HepG2 (cell line): Measurements from ENCODE around the gene CD80. TPM values are rescaled to one million over a fixed set of nuclear protein-coding genes. Genes with fewer than 3 reads are reported as not detected.

ENCODE experiments used
- IRX3 ChIP-seq: sonication (generic); formaldehyde crosslinking; IDR thresholded peaks from 2 replicates; pipeline ENCODE4 v1.8.1; 2023; ENCODE audit warnings: mild to moderate bottlenecking, low read depth, missing genetic modification reagents, borderline replicate concordance
- polyA plus RNA-seq, 8 experiments: library from polyadenylated mRNA; depleted of rRNA in 3 of 8; stranded (reverse) in 7 of 8; unstranded in 1 of 8; fragments of >200 nt; fragmentation: Illumina TruSeq in 4 of 8; extraction: Trizol in 4 of 8; gene quantifications; 2 replicates each; pipeline versions ENCODE4 v1.2.1 to v1.2.3, GENCODE V29; 2011 to 2016; ENCODE audit warnings: low read depth in 4 of 8, missing spikeins in 1 of 8, mixed read lengths in 1 of 8; ENCODE audit not compliant: insufficient read depth in 1 of 8
- total RNA-seq, 5 experiments: library from RNA; depleted of rRNA; stranded (reverse); fragments of >200 nt; fragmentation: Illumina TruSeq; extraction: Trizol; gene quantifications; 2 replicates each; pipeline ENCODE4 v1.2.3, GENCODE V29; 2016; ENCODE audit warnings: low read depth in 1 of 5
- TF ChIP-seq, protein P1 (sequence below): sonication (generic); formaldehyde crosslinking; IDR thresholded peaks from 2 replicates; pipeline ENCODE4 v1.5.0; 2020; ENCODE audit warnings: mild to moderate bottlenecking, missing genetic modification reagents, borderline replicate concordance

CD80 gene
- total and polyA plus RNA-seq, 2 of the 13 experiments (the other 11 are each of a cell fraction or from before 2014, with no cell fraction given): not detected

DNA sequence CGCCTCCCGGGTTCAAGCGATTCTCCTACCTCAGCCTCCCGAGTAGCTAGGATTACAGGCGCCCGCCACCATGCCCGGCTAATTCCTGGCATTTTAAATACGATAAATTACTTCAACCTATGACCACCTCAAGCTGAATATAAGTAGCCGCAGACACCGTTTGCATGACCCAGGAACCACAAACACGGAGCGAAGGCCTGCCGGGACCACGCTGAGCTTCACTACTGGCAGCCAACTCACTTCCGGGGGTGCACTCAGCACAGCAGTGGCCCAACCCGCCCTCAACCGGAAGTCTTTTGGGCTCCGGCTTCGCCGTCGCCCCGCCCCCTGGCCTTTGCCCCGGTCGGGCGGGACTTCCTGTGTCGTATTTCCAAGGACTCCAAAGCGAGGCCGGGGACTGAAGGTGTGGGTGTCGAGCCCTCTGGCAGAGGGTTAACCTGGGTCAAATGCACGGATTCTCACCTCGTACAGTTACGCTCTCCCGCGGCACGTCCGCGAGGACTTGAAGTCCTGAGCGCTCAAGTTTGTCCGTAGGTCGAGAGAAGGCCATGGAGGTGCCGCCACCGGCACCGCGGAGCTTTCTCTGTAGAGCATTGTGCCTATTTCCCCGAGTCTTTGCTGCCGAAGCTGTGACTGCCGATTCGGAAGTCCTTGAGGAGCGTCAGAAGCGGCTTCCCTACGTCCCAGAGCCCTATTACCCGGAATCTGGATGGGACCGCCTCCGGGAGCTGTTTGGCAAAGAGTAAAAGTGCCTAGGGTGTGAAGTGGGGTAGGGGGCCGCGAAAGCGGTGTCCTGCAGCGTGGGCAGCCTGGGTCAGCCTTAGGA lies 61.0 kb downstream of the CD80 start, which contains the start of gene TIMMDC1 (continued):
- TF ChIP-seq, protein P1, sequence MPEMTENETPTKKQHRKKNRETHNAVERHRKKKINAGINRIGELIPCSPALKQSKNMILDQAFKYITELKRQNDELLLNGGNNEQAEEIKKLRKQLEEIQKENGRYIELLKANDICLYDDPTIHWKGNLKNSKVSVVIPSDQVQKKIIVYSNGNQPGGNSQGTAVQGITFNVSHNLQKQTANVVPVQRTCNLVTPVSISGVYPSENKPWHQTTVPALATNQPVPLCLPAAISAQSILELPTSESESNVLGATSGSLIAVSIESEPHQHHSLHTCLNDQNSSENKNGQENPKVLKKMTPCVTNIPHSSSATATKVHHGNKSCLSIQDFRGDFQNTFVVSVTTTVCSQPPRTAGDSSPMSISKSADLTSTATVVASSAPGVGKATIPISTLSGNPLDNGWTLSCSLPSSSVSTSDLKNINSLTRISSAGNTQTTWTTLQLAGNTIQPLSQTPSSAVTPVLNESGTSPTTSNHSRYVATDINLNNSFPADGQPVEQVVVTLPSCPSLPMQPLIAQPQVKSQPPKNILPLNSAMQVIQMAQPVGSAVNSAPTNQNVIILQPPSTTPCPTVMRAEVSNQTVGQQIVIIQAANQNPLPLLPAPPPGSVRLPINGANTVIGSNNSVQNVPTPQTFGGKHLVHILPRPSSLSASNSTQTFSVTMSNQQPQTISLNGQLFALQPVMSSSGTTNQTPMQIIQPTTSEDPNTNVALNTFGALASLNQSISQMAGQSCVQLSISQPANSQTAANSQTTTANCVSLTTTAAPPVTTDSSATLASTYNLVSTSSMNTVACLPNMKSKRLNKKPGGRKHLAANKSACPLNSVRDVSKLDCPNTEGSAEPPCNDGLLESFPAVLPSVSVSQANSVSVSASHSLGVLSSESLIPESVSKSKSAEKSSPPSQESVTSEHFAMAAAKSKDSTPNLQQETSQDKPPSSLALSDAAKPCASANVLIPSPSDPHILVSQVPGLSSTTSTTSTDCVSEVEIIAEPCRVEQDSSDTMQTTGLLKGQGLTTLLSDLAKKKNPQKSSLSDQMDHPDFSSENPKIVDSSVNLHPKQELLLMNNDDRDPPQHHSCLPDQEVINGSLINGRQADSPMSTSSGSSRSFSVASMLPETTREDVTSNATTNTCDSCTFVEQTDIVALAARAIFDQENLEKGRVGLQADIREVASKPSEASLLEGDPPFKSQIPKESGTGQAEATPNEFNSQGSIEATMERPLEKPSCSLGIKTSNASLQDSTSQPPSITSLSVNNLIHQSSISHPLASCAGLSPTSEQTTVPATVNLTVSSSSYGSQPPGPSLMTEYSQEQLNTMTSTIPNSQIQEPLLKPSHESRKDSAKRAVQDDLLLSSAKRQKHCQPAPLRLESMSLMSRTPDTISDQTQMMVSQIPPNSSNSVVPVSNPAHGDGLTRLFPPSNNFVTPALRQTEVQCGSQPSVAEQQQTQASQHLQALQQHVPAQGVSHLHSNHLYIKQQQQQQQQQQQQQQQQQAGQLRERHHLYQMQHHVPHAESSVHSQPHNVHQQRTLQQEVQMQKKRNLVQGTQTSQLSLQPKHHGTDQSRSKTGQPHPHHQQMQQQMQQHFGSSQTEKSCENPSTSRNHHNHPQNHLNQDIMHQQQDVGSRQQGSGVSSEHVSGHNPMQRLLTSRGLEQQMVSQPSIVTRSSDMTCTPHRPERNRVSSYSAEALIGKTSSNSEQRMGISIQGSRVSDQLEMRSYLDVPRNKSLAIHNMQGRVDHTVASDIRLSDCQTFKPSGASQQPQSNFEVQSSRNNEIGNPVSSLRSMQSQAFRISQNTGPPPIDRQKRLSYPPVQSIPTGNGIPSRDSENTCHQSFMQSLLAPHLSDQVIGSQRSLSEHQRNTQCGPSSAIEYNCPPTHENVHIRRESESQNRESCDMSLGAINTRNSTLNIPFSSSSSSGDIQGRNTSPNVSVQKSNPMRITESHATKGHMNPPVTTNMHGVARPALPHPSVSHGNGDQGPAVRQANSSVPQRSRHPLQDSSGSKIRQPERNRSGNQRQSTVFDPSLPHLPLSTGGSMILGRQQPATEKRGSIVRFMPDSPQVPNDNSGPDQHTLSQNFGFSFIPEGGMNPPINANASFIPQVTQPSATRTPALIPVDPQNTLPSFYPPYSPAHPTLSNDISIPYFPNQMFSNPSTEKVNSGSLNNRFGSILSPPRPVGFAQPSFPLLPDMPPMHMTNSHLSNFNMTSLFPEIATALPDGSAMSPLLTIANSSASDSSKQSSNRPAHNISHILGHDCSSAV (CRISPR knock-in tag): no peak
- TF ChIP-seq IRX3: no peak
